NCI-H748 (cell line): Measurements from ENCODE around the gene HGS.

ENCODE experiments used
- DNase-seq: peaks from one replicate; lab custom pipeline; 2025; ENCODE audit not compliant: unreplicated experiment; lab: John Stamatoyannopoulos, UW

HGS gene

GRCh38 chr17:81703747-81704654 lies 20.2 kb downstream of the HGS start:
- no peak for DNase-seq

- DNase-seq = no peak
Observed at GRCh38 chr17:81705518-81706231, 21.9 kb downstream of the HGS start.

- DNase-seq = no peak
Observed at GRCh38 chr17:81706232-81706611, 22.4 kb downstream of the HGS start.

- DNase-seq = no peak
Observed at GRCh38 chr17:81706757-81707624, 23.2 kb downstream of the HGS start.

- DNase-seq = no peak
Observed at GRCh38 chr17:81707725-81708646, 24.2 kb downstream of the HGS start.

GRCh38 chr17:81708739-81709185 lies 25.0 kb downstream of the HGS start:
- DNase-seq = no peak

- DNase-seq = peak; percentile 59
Observed at GRCh38 chr17:81710514-81711308, 26.9 kb downstream of the HGS start.

GRCh38 chr17:81711814-81712467 lies 28.1 kb downstream of the HGS start, which contains the start of gene SLC25A10:
Gene SLC25A10 (plus strand): TSS chr17:81712284. CDS start chr17:81712427, 143 bp downstream.
- DNase-seq = peak; percentile 84

- peak; percentile 56 for DNase-seq
Observed at GRCh38 chr17:81712468-81713003, 28.7 kb downstream of the HGS start.

GRCh38 chr17:81713004-81713555 lies 29.3 kb downstream of the HGS start:
- no peak for DNase-seq

- peak; percentile 37 for DNase-seq
Observed at GRCh38 chr17:81713556-81714411, 30.0 kb downstream of the HGS start.

- DNase-seq = no peak
Observed at GRCh38 chr17:81714412-81715106, 30.7 kb downstream of the HGS start.

- DNase-seq = no peak
Observed at GRCh38 chr17:81715107-81715871, 31.5 kb downstream of the HGS start.

- DNase-seq = no peak
Observed at GRCh38 chr17:81715872-81716673, 32.3 kb downstream of the HGS start.

- DNase-seq = no peak
Observed at GRCh38 chr17:81716674-81716996, 32.8 kb downstream of the HGS start.
